MG63 (cell line): Measurements from ENCODE around the gene PKP3. TPM values are rescaled to one million over a fixed set of nuclear protein-coding genes. Genes with fewer than 3 reads are reported as not detected.

Experiments
- DNase-seq: peaks from one replicate; pipeline ENCODE4 v3.0.0-alpha.2; 2020
- H3K27me3 ChIP-seq: fragments of 250-450 bp; sonication (Bioruptor Pico); 2 replicates; pipeline ENCODE4 v1.5.1; 2020; ENCODE audit warnings: mild to moderate bottlenecking, moderate library complexity
- H3K36me3 ChIP-seq: fragments of 250-450 bp; sonication (Bioruptor Pico); 2 replicates; pipeline ENCODE4 v1.5.1; 2020; ENCODE audit warnings: mild to moderate bottlenecking, moderate library complexity
- H3K4me3 ChIP-seq: fragments of 250-450 bp; sonication (Bioruptor Pico); 2 replicates; pipeline ENCODE4 v1.5.1; 2020; ENCODE audit warnings: mild to moderate bottlenecking, moderate library complexity
- H3K9me3 ChIP-seq: fragments of 250-450 bp; sonication (Bioruptor Pico); 2 replicates; pipeline ENCODE4 v1.5.1; 2020; ENCODE audit warnings: mild to moderate bottlenecking, moderate library complexity
- total RNA-seq: library from RNA; depleted of rRNA; stranded (reverse); fragments of >200 nt; shearing (Covaris generic); gene quantifications from 2 replicates; pipeline ENCODE4 v1.2.3, GENCODE V29; 2014; ENCODE audit warnings: low replicate concordance; rRNA removed

Gene PKP3
- total RNA-seq, 1 experiment from 2014 or later, result 24.1 TPM

- H3K9me3 ChIP-seq, result no peaks in the 10 kb centered on the region
- no peaks in the 10 kb centered on the region for H3K27me3 ChIP-seq
- no peak for DNase-seq
- peaks cover 47% of the 10 kb centered on the region for H3K36me3 ChIP-seq
- H3K4me3 ChIP-seq, result no peak overlapping the region
These were observed 59.0 kb downstream of the PKP3 start for GRCh38 chr11:452916-453527.

- Histone ChIP-seq H3K36me3 (peaks cover 47% of the 10 kb centered on the region), H3K4me3 (no peak overlapping the region), H3K27me3 (no peaks in the 10 kb centered on the region), H3K9me3 (no peaks in the 10 kb centered on the region)
- DNase-seq, result no peak
These were observed 59.6 kb downstream of the PKP3 start for GRCh38 chr11:453564-453963.

GRCh38 chr11:454043-454442, 60.0 kb downstream of the PKP3 start:
- Histone ChIP-seq H3K36me3 (peaks cover 47% of the 10 kb centered on the region), H3K9me3 (no peaks in the 10 kb centered on the region), H3K27me3 (no peaks in the 10 kb centered on the region), H3K4me3 (no peak overlapping the region)
- no peak for DNase-seq

Other genes with a start within 250 kb of the PKP3 start
- not detected in 2 replicates for gene SCGB1C1, start 201.1 kb upstream of the PKP3 start, total RNA-seq
- gene BET1L, start 186.8 kb upstream of the PKP3 start, total RNA-seq, result 28.2 and 29.0 TPM in 2 replicates
- gene RIC8A, start 186.5 kb upstream of the PKP3 start, total RNA-seq, result 142 and 222 TPM in 2 replicates
- 15.1 and 24.9 TPM in 2 replicates for gene SIRT3, start 157.9 kb upstream of the PKP3 start, total RNA-seq
- 219 and 287 TPM in 2 replicates for gene PSMD13, start 157.2 kb upstream of the PKP3 start, total RNA-seq
- not detected in 2 replicates for gene NLRP6, start 115.8 kb upstream of the PKP3 start, total RNA-seq
- gene PGGHG, start 105.1 kb upstream of the PKP3 start, total RNA-seq, result 1.9 and 6.2 TPM in 2 replicates
- not detected in 2 replicates for gene IFITM5, start 94.7 kb upstream of the PKP3 start, total RNA-seq
- 35.8 and 50.4 TPM in 2 replicates for gene IFITM2, start 86.4 kb upstream of the PKP3 start, total RNA-seq
- gene IFITM1, start 80.2 kb upstream of the PKP3 start, total RNA-seq, result 26.5 and 62.6 TPM in 2 replicates
- gene IFITM3, start 73.3 kb upstream of the PKP3 start, total RNA-seq, result 62.7 and 85.0 TPM in 2 replicates
- 27.5 and 49.8 TPM in 2 replicates for gene B4GALNT4, start 24.7 kb upstream of the PKP3 start, total RNA-seq
- gene SIGIRR, start 20.8 kb downstream of the PKP3 start, total RNA-seq, result 28.8 and 89.5 TPM in 2 replicates
- not detected in 2 replicates for gene ANO9, start 47.8 kb downstream of the PKP3 start, total RNA-seq
- 30.2 and 43.3 TPM in 2 replicates for gene PTDSS2, start 56.1 kb downstream of the PKP3 start, total RNA-seq
- 556 and 832 TPM in 2 replicates for gene RNH1, start 113.0 kb downstream of the PKP3 start, total RNA-seq
- gene HRAS, start 141.4 kb downstream of the PKP3 start, total RNA-seq, result 78.8 and 207 TPM in 2 replicates
- gene LRRC56, start 143.3 kb downstream of the PKP3 start, total RNA-seq, result 0.63 TPM in 1 of 2 replicates, not detected in the other
- gene LMNTD2, start 166.5 kb downstream of the PKP3 start, total RNA-seq, result 0.20 and 0.30 TPM in 2 replicates
- 3.0 and 25.8 TPM in 2 replicates for gene RASSF7, start 166.8 kb downstream of the PKP3 start, total RNA-seq
- gene PHRF1, start 182.3 kb downstream of the PKP3 start, total RNA-seq, result 35.4 and 55.2 TPM in 2 replicates
- 9.1 and 10.1 TPM in 2 replicates for gene IRF7, start 221.7 kb downstream of the PKP3 start, total RNA-seq
- not detected in 2 replicates for gene CDHR5, start 230.7 kb downstream of the PKP3 start, total RNA-seq
- not detected in 2 replicates for gene SCT, start 233.0 kb downstream of the PKP3 start, total RNA-seq
- not detected in 2 replicates for gene DRD4, start 243.1 kb downstream of the PKP3 start, total RNA-seq